NCI-H2107 (cell line): ENCODE results near the gene CRY1.

ENCODE experiments used
- DNase-seq: peaks from one replicate; lab custom pipeline; 2025; lab: John Stamatoyannopoulos, UW

The CRY1 gene

DNA sequence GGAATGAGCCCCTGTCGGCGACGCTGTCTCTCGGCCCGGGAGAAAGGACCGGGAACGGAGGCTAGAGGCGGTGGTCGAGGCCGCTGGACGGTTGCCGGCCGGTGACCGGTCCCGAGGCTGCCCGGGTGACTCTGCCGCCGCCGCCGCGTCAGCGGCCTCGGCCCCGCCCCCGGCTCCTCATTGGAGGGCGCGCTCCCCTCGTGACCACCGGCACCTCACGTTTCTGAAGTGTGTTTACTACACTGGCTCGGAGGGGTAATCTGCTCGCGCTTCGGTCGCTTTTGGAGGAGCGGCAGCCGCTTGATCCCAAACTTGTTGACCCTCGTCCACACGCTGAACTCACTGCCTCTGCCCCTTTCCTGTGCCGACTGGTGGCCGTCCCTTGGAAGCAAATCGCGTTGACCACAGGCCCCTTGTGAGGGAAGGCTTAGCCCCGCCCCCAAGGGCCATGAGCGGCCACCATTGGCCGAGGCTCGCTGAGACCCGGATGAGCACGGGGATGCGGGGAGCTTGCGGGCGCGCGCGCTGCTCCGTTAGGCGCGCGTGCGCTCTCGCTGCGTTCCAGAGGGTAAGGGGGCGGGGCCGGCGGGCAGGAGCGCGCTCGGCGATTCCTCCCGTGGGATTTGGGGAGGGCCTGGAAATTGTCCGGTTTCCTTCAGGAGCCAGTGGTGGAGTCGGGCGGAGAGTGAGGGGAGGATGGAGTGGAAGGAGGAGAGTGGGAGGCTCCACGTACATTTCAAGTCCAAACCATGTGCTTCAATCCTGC lies at the start of gene CRY1:
TSS of gene CRY1 (minus strand) at position 133 of the 766 bp plus-strand sequence. CDS start 588 bp downstream, outside the sequence.
- peak; percentile 89 for DNase-seq

DNA sequence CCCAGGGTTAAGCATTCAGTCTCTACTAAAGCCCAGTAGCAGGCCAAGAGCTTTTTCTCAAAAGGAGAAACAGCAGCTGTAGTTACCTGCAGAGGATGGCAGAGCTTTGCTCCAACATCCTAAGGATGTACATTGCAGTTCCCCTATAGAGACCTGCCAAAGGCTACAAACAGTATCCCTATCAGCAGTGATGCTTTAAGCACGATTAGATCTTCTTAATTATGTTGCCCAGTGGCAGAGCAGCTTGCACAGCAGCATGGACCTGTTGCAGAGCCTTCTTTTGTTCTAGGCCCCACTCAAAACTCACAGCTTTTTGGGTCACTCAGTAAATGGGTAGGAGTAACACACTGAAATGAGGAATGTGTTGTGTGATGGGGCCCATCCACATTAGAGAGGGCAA lies 46.4 kb upstream of the CRY1 start:
- no peak for DNase-seq

DNA sequence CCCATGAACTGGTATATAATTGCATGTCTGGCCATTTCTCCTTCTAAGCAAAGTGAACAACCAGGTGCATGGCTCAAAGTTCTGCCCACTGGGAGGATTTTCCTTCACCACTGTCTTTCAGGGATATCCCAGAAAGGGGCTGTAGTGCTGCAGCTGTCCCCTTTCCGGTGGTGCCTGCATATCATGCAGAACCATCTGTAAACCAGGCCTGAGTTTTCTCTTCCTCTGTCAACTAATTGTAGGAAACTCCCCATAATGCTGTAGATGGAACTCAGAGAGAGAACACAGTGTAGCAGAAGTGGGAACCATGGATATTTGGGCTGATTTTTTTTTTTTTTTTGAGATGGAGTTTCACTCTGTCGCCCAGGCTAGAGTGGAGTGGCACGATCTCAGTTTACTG lies 45.6 kb upstream of the CRY1 start:
- DNase-seq: no peak

DNA sequence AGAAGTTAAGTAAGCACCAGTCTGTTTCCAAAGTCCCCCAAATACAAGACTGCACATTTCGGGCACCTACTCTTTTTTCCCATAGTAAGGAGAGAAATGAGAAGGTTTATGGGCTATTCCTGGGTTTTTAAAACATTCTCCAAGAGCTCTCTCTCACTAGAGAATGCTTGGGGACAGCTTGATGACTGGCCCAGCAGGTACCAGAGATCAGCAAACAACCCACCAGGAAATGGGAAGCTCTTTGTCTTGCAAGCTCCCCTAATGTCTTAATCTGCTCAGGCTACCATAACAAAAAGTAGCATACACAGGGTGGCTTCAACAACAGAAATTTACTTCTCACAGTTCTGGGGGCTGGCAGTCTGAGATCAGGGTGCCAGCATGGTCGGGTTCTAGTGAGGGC lies 41.8 kb upstream of the CRY1 start:
- no peak for DNase-seq

DNA sequence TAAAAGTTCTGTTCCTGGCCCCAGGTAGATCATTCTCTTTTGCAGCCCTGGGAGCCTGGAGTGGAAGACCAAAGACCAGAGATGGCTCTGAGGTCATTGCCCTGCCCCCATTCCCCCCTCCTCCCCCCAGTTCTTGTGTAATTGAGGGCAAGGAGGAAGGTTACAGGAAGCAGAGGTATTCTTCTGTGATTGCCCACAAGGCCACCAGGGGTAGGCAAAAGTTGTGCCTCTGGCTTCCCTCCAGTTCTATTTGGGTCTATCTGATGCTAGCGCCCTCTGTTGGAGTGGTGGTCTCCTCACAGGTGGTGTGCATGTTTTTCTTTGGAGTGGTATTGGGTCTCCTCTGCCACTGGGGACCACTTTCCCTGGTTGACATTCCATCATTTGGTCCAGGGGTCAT lies 41.2 kb upstream of the CRY1 start:
- DNase-seq: no peak

DNA sequence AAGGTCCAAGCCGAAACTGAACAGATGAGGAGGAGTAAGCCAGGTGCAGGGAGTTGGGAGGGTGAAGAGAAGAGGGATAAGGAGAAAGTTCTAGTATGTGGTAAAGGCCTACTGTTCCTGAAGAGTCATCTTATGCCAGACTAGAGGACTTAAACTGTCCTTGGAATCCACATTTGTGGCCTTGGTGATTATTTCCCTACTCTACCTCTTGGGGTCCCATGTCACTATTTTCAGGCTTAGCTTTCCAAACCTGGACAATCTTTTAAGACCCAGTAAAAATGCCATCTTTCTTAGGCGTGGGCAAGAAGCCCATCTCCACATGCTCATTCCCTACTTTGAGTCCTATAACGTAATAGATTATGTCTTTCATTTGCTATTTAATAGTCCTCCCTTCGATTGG lies 40.1 kb upstream of the CRY1 start:
- DNase-seq: no peak

DNA sequence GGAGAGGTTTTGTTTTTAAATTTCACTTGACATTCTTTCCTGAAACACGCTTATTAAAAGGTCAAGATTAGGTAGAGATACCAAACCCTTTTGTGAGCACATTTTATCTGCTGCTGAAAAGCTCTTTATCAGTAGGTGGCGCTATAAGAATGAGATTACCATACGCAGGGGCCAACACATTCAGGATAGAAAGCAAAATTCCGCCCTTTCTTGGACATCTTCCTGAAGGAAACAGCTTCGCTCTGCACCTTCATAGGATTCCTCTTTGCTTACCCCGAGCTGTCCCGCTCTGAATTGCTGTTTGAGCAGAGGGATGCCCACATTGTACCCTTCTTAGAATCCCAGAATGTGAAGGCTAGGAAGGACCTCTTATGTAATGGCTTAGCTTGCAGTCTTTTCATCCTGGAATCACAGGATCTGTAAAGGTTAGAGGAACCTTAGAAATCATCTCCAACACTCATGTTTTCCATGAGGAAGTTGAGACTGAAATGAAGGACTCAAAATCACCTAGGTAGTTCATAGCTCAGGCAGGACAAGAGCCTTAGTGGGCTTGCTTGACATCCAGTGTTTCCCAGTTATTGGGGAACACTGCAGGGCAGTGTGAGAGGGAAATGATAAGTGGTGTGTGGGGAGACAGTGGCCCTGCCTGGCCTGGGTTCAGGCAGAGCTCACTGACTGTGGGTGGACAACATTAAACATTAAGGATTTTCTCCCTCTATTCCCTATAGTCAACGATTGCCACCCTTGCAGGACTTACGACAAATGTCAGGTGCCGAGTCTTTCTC lies 38.7 kb upstream of the CRY1 start:
- peak; percentile 62 for DNase-seq

DNA sequence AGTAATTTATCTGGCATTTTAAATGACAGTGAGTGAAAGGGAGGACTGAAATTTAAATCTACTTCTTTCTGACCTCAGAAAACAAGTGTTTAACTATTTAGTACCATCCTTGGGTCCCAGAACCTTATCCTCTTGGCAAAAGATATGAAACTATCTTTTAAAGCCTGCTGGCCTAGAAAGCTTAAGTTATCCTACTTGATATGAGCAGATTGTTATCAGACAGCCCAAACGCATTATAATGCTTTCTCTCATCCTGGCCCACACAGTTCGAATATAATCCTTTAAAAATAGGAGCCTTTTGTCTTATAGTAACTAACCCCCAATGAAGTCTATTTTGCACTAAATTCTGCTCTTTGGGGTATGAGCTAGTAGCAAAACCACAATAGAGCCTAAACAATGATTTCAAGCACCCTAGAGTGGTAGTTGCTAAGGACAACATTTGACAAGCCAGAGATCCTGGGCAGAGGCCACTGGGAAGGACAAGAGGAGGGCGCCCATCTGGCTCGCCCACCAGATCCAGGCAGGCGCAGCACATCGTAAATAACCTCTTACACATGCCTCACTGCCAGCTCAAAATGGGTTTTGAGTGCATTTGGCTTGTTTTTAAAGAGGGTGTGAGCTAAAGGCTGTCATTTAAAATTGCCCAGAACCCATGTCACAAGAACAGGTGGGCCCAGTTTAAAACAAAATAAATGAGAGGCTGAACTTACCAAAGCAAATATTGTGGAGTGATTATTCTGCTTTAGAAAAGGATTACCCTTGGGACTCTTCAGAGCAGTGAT lies 37.7 kb upstream of the CRY1 start:
- DNase-seq: peak; percentile 68

DNA sequence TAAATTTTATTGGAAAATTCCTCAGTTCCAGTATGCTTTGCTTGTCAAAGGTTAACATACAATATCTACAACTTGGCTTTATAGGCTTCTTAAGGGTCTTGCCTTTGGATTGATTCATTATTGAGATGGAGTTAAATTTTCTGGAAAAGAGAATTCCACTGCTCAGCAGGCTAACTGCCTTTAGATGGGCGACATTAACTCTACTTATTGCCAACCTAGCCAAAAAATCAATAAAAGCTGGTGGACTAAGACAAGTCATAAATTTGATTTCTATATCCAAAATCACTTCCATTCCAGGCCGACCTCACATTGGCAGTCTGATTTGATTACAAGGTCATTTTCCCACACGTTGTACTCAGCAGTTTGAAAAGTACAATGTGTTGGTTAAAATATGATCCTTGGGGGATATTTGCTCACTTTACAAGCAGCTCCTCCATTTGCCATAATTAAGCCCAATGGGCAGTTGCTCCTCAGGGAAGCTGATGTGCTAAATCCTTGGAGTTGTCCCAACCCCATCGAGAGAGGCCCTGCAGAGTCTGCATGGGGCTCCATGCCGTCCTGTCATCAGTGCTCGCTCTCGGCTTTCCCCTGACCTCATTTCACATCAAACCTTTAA lies 36.1 kb upstream of the CRY1 start:
- no peak for DNase-seq

DNA sequence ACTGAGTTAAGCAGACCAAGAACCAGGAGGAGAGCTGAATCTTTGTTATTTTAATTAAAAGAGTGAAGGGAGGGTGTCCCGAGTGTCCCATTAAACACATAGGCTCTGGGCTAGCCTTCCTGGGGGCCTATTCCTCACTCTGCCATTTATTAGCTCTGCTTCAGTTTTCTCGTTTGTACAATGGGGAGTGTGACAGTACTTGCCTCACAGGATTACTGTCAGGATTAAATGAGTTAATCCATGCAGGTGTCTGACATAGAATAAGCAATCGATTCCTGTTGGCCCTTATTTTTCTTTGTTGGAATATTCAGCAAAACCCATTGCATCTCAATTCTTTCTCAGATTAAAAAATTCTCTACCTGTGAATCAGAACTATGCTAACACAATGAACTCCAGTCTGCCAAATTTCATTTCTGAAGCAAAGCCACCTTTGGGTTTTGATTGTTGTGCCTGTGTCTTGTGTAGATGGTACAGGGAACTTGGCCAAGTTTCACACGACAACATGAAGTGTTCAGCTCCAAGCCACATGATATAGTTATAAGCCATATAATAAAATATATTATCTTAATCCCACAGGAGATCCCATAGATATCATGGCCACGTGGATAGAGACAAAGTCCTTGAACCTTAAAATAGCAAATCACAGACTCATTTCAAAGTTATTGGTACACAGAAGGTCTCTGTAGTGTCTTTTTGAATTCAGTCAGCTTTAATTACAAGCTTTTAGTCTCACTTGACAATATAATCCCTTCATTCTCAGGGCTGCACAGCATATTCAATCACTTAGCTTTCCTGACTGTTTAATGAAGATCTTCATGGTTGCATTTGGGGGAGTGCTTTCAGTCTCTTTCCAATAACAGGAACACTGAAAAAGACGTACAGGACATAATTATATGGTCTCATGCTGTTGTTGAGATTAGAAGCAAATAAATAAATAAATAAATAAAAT lies 34.4 kb upstream of the CRY1 start:
- DNase-seq: no peak

DNA sequence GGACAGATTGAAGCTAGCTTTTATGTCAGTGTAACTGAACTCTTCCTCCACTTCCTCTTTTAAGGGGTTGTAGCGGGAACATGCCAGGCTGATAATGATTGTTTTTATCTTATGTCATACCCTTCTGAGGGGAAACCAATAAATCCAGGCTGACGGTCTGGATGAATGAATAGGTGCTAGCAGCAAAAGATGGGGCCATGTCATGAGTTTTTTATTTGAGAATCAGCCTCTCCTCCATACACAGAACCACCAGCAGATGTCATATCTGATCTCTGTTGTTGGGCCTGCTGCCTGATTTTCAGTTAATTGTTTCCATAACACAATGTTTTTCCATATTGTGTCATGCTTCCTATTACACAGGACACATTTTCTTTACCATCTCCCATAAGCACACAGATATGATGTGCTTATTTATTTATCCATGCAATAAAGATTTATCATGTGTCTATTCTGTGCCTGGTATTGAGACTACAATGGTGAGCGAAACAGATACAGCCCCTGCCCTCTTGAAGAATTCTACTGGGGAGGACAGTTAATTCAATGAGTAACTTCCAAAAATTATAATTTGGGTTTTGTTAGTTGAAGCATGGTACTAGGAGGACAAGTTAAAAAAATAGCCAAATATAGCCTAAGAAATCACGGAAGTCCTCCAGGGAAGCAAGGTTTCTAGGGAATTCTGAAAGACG lies 33.6 kb upstream of the CRY1 start:
- DNase-seq: no peak

DNA sequence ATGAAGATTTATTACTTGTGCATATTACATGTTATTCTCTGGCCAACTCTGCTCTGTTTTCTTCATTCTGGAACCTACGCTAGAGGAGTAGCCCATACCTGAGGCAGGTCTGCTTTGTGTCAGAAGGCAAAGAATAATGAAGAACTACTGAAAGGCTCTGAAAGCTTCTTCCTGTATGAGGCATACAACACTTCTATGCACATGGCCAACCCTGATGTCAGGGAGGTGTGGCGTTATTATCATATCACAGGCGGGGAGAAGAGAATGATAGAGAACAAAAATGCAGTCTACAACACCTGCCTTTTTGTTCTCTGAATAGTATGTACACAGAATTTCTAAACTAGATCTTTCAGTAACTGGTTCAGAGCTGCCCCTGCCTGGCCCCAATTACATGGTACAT lies 32.5 kb upstream of the CRY1 start:
- no peak for DNase-seq

DNA sequence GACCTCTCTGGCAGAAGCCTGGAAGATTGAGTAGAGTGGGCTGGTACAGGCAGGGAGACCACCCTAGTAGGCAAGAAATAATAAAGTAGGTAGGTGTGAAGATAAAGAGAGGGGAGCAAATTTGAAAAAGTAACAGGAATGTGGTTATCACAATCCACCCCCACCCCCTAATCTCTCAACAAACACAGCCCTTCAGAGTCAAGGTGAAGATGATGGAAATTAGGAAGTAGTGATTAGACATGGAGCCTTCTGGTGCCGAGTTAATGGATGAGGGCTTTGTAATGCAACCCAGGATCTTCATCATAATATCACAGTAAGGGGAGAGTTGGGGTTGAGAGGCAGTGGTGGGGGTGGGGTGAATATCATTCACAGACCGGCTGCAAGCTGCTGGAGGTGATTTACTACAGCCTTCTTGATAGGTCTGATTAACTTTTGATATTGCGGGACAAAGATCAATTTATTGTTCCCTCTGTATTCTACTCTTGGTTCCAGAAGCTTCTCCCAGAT lies 29.2 kb upstream of the CRY1 start:
- DNase-seq: no peak

DNA sequence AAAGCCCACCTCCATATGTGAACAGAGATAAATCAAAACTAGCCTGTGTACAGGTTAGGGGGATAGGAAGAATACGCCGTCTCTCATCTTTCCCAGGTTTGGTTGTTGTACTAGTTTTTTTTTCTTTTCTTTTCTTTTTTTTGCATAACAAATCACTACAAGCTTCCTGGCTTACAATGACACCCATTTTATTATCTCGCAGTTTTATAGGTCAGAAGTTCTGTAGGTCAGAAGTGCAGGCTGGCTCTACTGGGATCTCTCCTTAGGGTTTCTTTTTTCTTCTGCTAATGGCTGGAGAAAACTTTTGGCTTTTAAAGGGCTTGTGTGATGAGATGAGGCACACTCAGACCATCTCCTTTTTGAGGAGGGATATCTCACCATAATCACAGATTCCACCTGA lies 25.7 kb upstream of the CRY1 start:
- DNase-seq: no peak

DNA sequence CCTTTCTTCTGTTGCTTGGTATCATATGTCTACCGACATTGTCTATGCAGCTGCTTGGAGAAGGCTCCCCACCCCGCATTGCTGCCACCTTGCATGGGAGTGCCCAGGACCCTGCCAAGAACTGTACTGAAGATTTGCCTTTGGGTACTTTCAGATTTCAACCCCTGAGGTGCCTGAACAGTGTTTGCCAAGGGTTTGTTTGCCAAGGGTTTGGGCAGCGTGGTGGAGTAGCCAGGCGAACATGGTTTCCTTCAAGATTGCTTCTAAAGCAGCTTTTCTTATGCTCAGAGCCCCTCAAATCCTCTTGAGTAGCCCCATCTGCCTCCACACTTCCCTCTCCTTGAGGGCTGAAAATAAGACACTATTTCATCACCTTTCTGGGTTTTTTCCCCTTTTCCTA lies 25.3 kb upstream of the CRY1 start:
- DNase-seq: no peak

DNA sequence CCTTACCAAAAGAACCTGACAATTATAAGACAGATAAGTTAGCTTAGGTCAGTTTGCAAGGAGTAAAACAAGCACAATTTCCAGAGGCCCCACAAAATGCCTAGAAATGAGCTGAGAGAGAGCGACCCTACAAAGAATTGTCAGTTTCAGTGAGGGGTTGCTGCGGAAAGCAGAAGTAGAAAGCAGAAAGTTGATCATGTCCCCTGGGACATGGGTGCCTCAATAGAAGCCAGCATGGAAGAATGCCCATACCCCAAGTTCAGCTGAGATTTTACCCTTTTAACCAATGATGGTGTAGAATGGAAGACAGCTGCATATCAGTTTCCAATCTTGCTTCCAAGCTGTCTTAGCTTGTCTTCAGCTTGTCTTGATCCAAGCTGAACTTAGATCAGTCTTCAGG lies 21.8 kb upstream of the CRY1 start:
- no peak for DNase-seq

DNA sequence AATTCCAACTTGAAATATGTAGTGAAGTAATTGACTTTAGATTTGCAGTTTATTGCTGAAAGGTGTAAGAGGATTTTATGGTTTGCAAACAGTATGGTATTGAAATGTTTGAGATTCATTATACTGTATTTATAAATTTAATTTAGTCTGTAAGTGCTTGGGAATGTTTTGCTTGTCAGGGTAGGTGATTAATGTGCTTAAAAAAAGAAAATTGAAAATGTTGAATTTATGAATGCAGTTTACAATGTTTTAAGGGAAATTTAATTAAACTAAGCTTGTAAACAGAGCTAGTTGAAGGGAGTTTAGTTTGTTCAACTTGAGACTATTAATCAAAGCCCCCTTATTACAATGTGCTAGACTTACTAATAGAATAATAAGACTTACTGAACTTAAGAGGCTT lies 18.0 kb upstream of the CRY1 start:
- no peak for DNase-seq

DNA sequence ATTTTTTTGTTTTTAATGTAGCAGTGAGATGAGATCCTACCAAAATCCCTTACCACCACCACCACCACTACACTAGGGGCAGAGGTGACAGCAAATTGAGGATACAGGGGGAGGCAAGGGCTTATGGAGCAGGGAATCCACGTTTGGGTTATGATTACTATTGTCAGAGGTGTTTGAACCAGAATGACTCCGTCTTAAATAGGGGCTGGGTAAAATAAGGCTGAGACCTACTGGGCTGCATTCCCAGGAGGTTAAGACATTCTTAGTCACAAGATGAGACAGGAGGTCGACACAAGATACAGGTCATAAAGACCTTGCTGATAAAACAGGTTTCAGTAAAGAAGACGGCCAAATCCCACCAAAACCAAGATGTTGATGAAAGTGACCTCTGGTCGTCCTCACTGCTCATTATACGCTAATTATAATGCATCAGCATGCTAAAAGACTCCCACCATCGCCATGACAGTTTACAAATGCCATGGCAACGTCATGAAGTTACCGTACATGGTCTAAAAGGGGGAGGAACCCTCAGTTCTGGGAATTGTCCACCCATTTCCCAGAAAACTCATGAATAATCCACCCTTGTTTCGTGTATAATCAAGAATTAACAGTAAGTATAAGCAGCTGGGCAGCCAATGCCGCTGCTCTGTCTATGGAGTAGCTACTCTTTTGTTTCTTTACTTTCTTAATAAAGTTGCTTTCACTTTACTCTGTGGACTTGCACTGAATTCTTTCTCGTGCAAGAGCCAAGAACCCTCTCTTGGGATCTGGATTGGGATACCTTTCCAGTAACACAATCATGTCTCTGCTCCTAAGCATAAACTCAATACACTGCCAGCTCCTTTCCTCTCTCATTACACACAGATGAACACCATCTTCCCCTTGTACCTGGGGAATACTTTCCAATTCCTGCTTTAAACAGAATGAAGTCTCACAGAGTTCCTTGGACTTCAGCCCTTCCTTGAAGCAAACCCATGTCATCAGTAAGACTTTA lies 16.7 kb upstream of the CRY1 start:
- no peak for DNase-seq

DNA sequence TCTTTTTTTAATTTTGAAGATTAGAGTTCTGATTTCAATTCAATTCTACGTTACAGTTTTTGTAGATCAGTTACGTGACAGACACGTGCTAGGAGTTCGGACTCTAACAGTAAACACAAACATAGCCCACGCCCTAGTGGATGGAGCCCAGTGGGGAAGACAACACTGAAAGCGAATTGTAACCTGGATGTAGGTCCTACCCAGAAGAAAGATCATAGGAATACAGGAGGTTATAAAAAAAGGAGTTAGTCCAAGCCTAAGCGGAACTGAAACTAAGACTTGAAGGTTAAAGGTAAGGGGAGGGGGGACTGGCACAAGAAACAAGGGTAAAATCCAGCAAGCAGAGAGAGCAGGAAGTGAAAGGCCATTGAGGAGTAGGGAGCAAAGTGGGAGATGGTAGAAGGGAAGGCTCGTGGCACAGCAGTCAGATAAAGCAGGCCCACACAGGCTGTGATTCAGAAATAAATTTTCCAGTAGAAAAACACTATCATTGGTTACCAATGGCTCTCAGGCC lies 15.7 kb upstream of the CRY1 start:
- no peak for DNase-seq
